HG03439 (cell line): ENCODE results near the gene TLX3.

Experiments used
- ATAC-seq: cut with Tn5 transposase; IDR thresholded peaks from one replicate; pipeline ENCODE4 v1.9.1; 2021; ENCODE audit warnings: mild to moderate bottlenecking, moderate library complexity; ENCODE audit not compliant: unreplicated experiment

TLX3 gene

GRCh38 chr5:171300358-171300757 lies 8.7 kb upstream of the TLX3 start:
- ATAC-seq: no peak

DNA sequence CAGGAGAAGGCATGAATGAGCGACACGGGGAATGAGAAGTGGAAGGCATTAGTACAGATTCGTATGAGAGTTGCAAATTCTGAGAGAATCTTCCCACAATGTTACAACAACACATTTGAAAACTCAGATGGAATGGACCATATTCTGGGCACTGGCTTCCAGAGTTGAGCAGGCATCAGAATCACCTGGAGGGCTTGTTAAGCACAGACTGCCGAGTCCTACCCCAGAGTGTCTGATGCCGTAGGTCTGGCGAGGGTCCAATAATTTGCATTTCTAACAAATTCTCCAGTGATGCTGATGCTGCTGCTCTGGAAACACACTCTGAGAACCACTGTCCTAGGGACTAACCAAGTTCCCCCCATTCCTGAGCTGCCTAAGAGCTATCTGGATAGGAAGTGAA lies 2.9 kb upstream of the TLX3 start:
- ATAC-seq: no peak

DNA sequence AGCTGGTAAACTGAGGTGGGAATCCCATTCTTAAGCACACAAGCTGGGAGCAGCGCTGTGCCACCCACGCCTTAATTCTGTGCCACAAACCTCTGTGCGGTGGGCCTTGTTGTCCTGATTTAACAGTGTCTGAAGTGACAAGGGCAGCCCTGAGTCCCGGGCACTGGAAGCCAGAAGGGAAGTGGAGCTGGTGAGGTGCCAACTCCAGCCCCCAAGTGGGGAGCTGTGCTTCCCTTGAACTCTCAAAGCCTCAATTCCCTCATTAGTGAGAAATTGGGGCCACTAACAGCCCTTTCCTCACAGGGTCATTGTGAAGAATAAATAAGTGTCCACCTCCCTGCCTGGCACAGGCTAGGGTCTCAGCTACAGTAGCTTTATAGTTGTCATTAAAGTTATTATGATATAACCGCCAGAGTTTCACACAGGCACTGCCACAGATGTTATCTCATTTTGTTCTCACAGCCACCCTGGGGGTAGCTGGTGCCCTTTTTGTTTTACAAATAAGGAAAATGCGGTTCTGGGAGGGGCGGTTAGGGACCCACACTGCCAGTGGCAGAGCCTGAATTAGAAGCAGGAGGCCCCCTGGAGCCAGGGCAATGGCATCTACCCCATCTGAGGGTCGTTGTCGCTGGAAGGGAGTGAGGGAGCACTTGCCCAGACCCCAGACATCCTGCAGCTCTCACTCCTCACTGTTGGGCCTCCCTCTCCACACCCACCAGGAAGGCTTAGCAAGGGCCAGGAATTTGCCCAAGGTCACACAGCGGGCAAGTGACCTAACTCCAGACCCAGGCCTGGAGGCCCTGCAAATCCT lies 2.1 kb upstream of the TLX3 start:
- no peak for ATAC-seq

DNA sequence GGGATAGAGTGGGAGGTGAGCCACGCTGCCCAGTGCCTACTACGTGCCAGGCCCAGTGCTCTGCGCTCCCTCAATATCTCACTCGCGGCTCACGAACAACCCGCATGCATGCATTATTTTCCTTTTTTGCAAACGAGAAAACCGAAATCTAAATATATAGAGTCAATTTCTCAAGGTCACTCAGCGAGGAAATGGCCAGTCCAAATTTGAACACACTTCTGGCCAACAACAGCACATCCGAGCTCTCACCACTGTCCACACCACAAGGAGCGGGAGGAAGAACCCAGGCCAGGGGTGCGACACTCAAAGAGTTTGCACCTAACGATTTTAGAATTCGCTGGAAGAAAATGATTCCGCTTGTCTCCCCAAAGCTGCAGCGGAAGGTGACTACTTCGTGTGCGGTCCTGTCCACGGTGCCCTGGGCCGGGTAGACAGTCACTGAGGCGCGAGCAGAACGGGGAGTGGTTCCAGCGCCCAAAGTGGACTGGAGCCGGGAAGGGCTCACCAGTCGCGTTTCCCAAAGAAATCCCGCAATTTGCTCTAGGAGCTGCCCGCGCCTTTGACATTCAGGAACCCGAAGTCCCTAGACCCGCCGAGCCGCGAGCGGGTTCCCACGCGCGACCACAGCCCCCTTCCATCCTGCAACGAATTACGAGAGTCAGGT lies 1.1 kb upstream of the TLX3 start:
- no peak for ATAC-seq

DNA sequence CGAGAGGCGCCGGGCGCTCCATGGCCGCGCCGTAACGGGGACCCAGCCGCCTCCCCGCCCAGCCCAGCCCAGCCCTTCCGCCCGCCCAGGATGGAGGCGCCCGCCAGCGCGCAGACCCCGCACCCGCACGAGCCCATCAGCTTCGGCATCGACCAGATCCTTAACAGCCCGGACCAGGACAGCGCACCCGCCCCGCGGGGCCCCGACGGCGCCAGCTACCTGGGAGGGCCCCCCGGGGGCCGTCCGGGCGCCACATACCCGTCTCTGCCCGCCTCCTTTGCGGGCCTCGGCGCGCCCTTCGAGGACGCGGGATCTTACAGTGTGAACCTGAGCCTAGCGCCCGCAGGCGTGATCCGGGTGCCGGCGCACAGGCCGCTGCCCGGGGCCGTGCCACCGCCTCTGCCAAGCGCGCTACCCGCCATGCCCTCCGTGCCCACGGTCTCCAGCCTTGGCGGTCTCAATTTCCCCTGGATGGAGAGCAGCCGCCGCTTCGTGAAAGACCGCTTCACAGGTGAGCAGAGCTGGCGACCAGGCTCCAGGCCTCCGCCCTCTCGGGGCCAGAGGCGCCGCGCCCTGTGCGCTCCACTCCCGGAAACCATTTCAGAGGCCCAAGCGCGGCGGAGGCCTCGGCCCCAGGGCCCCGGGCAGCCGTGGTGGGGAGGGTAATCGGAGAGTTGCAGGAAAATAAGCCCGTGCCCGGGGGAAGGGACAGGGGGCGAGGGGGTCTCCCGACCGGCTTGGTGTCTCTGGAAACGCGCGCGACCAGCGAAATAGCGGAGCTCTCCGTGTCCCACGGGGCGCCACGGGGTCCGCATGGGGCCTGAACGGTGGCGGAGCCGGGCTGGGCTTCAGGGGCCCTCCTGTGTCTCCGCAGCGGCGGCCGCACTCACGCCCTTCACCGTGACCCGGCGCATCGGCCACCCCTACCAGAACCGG lies 496 bp downstream of the TLX3 start:
- no peak for ATAC-seq

DNA sequence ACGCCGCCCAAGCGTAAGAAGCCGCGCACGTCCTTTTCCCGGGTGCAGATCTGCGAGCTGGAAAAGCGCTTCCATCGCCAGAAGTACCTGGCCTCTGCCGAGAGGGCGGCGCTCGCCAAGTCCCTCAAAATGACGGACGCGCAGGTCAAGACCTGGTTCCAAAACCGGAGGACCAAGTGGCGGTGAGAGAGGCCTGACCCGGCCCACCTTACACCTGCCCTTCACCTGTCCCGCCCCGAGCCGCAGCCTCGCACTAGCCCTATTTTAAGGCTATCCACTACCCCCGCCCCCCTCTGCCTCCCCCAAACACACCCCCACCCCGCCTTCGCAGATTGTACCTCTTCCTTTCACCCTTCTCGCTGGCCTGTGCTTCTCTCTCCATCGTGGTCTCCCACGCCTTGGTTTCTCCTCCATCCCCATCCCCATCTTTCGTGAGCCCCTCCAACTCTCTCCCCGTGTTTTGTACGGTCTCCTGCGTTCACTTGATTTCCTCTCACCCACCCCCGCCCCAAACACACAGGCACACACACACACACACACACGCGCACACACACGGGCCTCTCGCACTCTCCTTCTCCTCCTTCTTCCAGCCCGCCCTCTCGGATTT lies 1.3 kb downstream of the TLX3 start:
- no peak for ATAC-seq

DNA sequence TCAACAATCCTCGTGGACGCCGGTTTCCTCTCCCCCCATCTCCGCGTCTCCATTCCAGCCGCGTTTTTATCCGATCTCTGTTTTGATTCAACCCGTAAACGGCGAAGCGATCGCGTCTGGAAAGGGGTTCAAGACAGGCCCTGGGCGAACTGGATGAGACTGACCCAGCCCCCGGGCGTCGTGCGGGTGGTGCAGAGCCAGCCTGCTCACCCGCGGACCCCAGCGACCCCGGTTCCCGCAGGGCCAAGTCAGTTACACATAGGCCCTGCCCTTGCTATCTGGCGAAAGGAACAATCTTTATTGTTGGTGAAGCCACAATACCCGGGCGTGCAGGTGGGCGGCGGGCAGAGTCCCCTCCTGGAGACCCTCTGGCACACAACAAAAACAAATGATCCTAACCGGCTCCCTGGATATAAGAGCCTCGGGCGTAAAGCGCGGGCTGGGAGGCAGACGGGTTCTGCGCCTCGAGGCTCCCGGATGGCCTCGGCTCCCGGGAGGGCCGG lies 1.8 kb downstream of the TLX3 start:
- no peak for ATAC-seq

DNA sequence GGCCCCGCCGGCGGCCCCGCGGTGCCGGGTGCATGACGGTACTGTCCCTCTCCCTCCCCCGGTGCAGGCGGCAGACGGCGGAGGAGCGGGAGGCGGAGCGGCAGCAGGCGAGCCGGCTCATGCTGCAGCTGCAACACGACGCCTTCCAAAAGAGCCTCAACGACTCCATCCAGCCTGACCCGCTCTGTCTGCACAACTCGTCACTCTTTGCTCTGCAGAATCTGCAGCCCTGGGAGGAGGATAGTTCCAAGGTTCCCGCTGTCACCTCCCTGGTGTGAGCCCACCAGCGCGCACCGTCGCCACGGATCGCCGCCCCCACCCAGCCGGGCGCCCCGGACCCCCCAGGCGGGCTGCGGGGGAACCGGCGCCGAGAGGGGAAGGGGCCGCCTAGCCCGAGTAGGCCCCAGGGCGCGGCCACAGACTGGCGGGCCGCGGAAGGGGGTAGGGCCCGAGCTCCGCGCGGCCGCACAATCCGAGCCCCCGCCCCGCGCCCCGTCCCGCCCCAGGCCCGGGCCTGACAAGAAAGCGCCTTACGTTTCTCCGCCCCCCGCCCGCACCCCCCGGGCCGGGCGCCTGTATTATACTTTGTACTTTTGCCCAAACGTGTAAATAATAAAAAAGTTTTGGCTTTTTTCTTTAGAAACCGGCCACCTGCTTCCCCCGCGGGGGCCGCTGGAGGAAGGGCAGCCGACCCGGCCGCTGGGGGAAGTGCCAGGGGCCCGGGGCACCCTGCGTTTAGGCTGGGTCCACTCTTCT lies 2.5 kb downstream of the TLX3 start:
- ATAC-seq: no peak

- ATAC-seq: no peak
Measured at GRCh38 chr5:171312129-171312974, 3.3 kb downstream of the TLX3 start.

DNA sequence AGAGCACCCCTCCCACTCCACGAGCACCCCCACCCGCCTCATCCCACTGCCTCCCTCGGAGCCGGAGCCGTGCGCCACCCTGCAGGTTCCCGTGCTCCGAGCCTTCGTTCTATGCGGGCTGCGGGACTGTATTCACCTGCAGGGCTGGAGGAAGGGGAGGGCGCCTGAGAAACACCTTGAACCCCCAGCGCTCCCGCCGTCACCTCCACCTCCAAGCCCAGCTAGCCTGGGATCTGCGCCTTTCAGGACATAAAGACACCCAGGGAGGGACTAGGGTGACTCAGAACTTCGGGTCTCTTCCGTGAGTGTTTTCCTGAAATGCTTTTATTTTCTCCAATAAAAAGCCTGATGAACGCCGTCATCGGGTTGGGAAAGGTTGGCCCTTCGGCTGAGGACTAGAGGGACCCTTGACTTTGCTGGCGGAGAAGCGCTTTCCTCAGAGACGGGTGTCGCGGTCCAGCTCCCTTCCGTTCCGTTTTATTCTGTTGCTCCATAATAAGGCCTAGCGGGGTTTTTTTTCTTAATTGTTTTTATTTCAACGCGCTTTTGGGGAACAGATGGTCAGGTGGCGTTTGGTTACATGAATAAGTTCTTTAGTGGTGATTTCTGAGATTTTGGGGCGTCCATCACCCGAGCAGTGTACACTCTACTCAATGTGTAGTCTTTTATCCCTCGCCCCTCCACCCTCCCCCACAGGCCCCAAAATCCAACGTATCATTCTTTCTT lies 4.6 kb downstream of the TLX3 start:
- ATAC-seq: no peak

- ATAC-seq: no peak
Measured at GRCh38 chr5:171314728-171315385, 5.8 kb downstream of the TLX3 start.

DNA sequence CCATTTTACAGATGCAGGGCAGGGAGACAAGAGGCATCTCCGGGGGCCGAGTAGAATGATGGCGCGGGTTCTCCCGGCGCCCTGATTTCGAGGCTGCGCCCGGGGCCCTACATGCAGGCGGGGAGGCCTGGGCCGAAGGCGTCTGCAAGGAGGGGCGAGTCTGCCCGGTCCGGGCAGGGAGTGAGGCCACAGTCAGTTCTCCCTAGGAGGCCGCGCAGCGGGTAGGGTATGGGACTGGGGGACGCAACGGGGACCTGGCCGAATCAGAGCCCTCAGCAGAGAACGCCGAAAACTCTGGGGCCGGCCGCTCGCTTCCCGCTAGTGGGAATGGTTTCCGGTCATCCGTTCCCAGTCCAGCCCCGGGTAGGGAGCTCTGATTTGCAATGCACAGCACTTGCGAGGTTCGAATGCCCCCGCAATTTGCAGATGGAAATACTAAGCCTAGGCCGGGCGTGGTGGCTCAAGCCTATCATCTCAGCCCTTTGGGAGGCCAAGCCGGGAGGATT lies 6.4 kb downstream of the TLX3 start:
- no peak for ATAC-seq

- no peak for ATAC-seq
Measured at GRCh38 chr5:171315925-171316257, 6.8 kb downstream of the TLX3 start.

DNA sequence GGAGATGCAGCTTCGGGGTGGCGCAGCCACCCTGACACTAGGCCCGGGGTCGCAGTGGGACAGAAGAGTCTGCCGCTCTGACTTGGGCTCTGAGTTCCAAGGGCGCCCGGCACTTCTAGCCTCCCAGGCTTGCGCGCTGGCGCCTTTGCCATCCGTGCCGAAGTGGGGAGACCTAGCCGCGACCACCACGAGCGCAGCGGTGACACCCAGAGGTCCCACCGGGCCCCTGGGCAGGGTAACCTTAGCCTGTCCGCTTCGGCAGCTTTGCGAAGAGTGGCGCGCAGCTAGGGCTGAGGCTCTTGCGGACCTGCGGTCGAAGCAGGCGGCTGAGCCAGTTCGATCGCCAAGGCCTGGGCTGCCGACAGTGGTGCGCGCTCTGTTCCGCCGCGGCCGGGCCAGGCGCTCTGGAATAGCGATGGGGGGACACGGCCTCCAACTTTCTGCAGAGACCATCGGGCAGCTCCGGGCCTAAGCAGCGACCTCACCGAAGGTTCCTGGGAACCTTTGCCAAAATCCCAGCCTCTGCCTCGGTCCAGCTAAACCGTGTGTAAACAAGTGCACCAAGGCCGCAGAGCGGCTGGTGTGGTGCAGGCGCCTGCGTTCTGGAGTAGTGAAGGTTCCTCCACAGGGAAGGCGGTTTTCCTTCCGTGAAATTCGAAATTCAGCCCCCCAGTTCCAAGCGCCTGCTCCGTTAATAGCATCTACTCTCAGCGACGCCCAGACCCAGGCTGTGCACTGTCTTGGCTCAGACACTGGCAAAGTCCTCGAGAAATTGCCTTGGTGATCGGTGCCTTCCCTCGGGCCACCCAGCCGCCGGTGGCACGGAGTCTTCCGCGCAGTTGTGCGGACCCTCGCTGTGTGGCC lies 7.4 kb downstream of the TLX3 start:
- ATAC-seq: no peak

DNA sequence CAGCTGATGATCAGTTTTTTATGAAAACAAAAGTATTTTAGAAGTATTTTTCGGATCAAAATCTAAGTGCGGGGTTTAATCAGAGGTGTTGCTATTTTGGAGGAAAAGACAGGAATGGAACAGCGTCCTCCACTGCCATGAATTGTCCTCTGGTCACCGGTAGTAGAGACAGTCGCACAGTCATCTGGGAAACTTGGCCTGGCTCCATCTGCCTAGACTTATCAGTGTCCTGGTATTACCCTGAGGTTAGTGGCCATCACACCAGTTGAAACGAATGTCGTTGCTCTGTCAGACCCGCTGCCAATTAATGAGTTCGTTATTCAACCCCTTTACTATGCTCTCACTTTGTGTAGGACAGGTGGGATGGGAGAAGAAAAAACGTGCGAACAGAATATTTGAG lies 8.2 kb downstream of the TLX3 start:
- no peak for ATAC-seq

DNA sequence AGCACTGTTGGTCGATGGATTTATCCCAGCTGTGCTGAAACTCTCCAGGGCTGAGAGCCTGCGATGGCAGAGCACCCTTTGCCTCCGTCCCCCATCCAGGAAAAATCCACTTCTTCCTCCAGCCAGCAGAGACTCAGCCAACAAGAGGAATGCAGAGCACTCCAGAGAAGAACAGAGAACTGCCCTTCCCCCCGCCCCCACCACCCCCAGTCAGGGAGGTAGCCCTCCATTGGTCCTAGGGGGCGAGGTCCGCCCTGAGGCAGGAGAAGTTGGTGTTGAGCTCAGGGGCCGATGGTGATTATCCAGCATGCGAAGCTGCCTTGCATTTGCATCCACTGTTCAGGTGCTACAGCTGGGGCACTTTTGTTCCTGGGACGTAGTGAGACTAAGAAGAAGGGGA lies 9.0 kb downstream of the TLX3 start:
- no peak for ATAC-seq

DNA sequence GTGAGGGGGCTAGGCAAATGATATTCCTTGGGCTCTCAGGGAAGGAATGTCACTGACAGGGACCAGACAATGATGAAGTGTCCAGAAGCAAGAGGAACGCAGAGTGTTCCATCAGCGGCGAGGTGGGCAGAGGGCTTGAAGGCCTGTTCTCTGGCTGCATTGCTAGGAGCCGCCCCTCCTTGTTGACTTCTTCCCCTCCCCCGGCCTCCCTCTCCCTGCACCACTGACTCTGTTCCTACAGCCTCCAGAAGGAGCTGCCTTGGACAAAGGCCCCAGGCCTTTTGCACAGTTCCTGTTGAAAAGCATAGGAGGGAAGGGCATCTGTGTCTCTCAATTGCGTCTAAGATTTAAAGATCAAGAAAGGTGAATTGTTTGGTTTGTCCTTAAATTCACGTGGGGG lies 12.4 kb downstream of the TLX3 start:
- ATAC-seq: no peak
